PC-9 (cell line): ENCODE data around the gene NSF.

ENCODE experiments used
- CTCF ChIP-seq: fragments of 200-600 bp; sonication (generic); conservative IDR thresholded peaks from 2 replicates; pipeline ENCODE4 v1.6.1; 2017; ENCODE audit warnings: mixed run types, antibody characterized with exemption, mild to moderate bottlenecking, moderate library complexity
- EZH2 ChIP-seq: fragments of 200-600 bp; sonication (generic); IDR thresholded peaks from 2 replicates; pipeline ENCODE4 v1.8.0; 2017; ENCODE audit warnings: antibody characterized with exemption, low read depth

- TF ChIP-seq CTCF (no peak), EZH2 (no peak)
These were observed 127.5 kb downstream of the NSF start for GRCh38 chr17:46717999-46718398.
